HEK293 (cell line): ENCODE results near the gene COL18A1.
"Not testable (repeated sequence)": the region's sequence is repeated elsewhere in the genome, so short reads cannot be mapped to it uniquely, and the experiment has no call there.

Experiments used
- CTCF ChIP-seq: fragments of 450-650 bp; formaldehyde crosslinking; IDR thresholded peaks from 2 replicates; pipeline ENCODE4 v1.5.1; 2016; ENCODE audit warnings: missing biosample characterization, missing genetic modification characterization
- IKZF3 ChIP-seq: fragments of 450-650 bp; IDR thresholded peaks from 2 replicates; pipeline ENCODE4 v1.5.0; 2018; ENCODE audit warnings: missing biosample characterization, mild to moderate bottlenecking, missing genetic modification characterization, moderate library complexity
- KLF9 ChIP-seq: fragments of 450-650 bp; formaldehyde crosslinking; IDR thresholded peaks from 2 replicates; pipeline ENCODE4 v1.5.1; 2016; ENCODE audit warnings: missing biosample characterization, missing genetic modification characterization, low read depth
- REST ChIP-seq: fragments of 450-650 bp; formaldehyde crosslinking; IDR thresholded peaks from 2 replicates; pipeline ENCODE4 v1.5.1; 2016; ENCODE audit warnings: missing biosample characterization, missing genetic modification characterization
- YY1 ChIP-seq: fragments of 450-650 bp; formaldehyde crosslinking; IDR thresholded peaks from 2 replicates; pipeline ENCODE4 v1.5.1; 2018; ENCODE audit warnings: missing biosample characterization, missing genetic modification characterization
- ZBTB11 ChIP-seq: fragments of 450-650 bp; formaldehyde crosslinking; conservative IDR thresholded peaks from 2 replicates; pipeline ENCODE4 v1.5.1; 2016; ENCODE audit warnings: low read depth, missing biosample characterization, missing genetic modification characterization
- ZNF274 ChIP-seq, 2 experiments: fragments of 200-500 bp in 1 of 2; fragments of 450-650 bp in 1 of 2; sonication (Bioruptor generic) in 1 of 2; formaldehyde crosslinking in 1 of 2; IDR thresholded peaks; 2 replicates each; pipeline versions ENCODE4 v1.5.1 to v1.6.1; 2014 to 2016; ENCODE audit warnings: borderline replicate concordance in 1 of 2, inconsistent platforms in 1 of 2, low read length in 1 of 2, missing biosample characterization in 1 of 2, missing genetic modification characterization in 1 of 2
- ZNF335 ChIP-seq: fragments of 450-650 bp; formaldehyde crosslinking; conservative IDR thresholded peaks from 2 replicates; pipeline ENCODE4 v1.5.1; 2016; ENCODE audit warnings: missing biosample characterization, missing genetic modification characterization
- ZNF350 ChIP-seq: fragments of 450-650 bp; formaldehyde crosslinking; IDR thresholded peaks from 2 replicates; pipeline ENCODE4 v1.5.0; 2017; ENCODE audit warnings: missing biosample characterization, mild to moderate bottlenecking, missing genetic modification characterization
- ZNF623 ChIP-seq: fragments of 450-650 bp; formaldehyde crosslinking; IDR thresholded peaks from 2 replicates; pipeline ENCODE4 v1.5.1; 2016; ENCODE audit warnings: missing biosample characterization, missing genetic modification characterization
- ZNF76 ChIP-seq: fragments of 450-650 bp; formaldehyde crosslinking; IDR thresholded peaks from 2 replicates; pipeline ENCODE4; 2016; ENCODE audit warnings: low read depth, missing biosample characterization, missing genetic modification characterization, borderline replicate concordance
- ZNF777 ChIP-seq: fragments of 450-650 bp; formaldehyde crosslinking; IDR thresholded peaks from 2 replicates; pipeline ENCODE4 v1.5.1; 2017; ENCODE audit warnings: missing biosample characterization, missing genetic modification characterization, borderline replicate concordance

DNA sequence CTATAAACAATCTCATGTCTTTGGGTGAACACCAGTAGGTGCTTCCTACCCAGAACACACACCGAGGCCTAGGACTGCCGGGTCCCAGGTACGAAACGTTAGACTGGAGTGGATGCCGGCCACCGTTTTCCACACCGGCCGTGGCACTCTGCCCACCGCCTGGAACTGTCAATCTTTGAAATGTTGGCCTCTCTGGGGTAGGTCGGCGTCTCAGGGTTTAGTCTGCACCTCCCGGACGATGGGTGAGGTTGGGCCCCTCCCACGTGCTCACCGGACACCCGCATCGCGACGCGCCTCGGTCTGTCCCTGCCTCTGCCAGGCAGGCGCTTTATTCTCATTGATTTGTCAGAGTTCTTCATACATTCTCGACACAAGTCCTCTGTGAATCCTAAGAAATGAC is 35.9 kb upstream of the COL18A1 start:
- TF ChIP-seq ZNF623 (tag by site-specific recombination); ZNF350 (tag by site-specific recombination); REST (tag by site-specific recombination); YY1 (tag by site-specific recombination); ZNF274 (IDR thresholded peaks at IDR 0.05; ENCODE audit: low read length); ZNF274 (tag by site-specific recombination; IDR thresholded peaks at IDR 0.05; ENCODE audit: borderline replicate concordance); CTCF (tag by site-specific recombination); ZBTB11 (tag by site-specific recombination); ZNF76 (tag by site-specific recombination); KLF9 (tag by site-specific recombination); ZNF777 (tag by site-specific recombination); IKZF3 (tag by site-specific recombination); ZNF335 (tag by site-specific recombination): not testable (repeated sequence)
